DND-41 (cell line): Measurements from ENCODE around the gene C22orf31.
"Not testable (repeated sequence)": the region's sequence is repeated elsewhere in the genome, so short reads cannot be mapped to it uniquely, and the experiment has no call there.

Experiments
- ATAC-seq: fragments of 200-7000 bp; cut with Tn5 transposase; 3 replicates; pipeline ENCODE4 v1.9.1; 2021; ENCODE audit warnings: low read depth; ENCODE audit not compliant: insufficient read depth
- DNase-seq: peaks from one replicate; pipeline ENCODE4 v3.0.0-alpha.2; 2020
- H2AFZ ChIP-seq: 2 replicates; pipeline ENCODE4 v1.6.0; 2012; ENCODE audit warnings: low read depth, low read length
- H3K27ac ChIP-seq: 2 replicates; pipeline ENCODE4 v1.5.1; 2012; ENCODE audit warnings: low read length, inconsistent platforms
- H3K27me3 ChIP-seq: fragments of 200-600 bp; sonication (generic); 2 replicates; pipeline ENCODE4 v1.6.0; 2012; ENCODE audit warnings: low read length, mild to moderate bottlenecking, inconsistent platforms; ENCODE audit not compliant: insufficient read depth, poor library complexity
- H3K36me3 ChIP-seq: 2 replicates; pipeline ENCODE4 v1.5.1; 2012; ENCODE audit warnings: low read length, inconsistent platforms; ENCODE audit not compliant: insufficient read depth
- H3K4me1 ChIP-seq: 2 replicates; pipeline ENCODE4 v1.5.1; 2012; ENCODE audit warnings: mild to moderate bottlenecking, low read length; ENCODE audit not compliant: insufficient read depth
- H3K4me2 ChIP-seq: 2 replicates; pipeline ENCODE4 v1.6.0; 2012; ENCODE audit warnings: mild to moderate bottlenecking, moderate library complexity, low read length, inconsistent platforms; ENCODE audit not compliant: insufficient read depth
- H3K4me3 ChIP-seq, 2 experiments: fragments of 200-600 bp in 1 of 2; shearing (Covaris generic) in 1 of 2; 2 replicates each; pipeline ENCODE4 v1.5.1; 2012 to 2016; ENCODE audit warnings: inconsistent platforms in 2 of 2, low read length in 2 of 2, mild to moderate bottlenecking in 2 of 2, low read depth in 1 of 2, moderate library complexity in 1 of 2
- H3K79me2 ChIP-seq: 2 replicates; pipeline ENCODE4 v1.6.0; 2012; ENCODE audit warnings: low read length, inconsistent platforms; ENCODE audit not compliant: insufficient read depth
- H3K9ac ChIP-seq: 2 replicates; pipeline ENCODE4 v1.6.0; 2012; ENCODE audit warnings: low read depth, mild to moderate bottlenecking, inconsistent platforms, low read length, moderate library complexity
- H3K9me3 ChIP-seq: 2 replicates; pipeline ENCODE4 v1.5.1; 2012; ENCODE audit warnings: low read length, moderate library complexity, mild to moderate bottlenecking, inconsistent platforms; ENCODE audit not compliant: insufficient read depth, severe bottlenecking
- H4K20me1 ChIP-seq: 2 replicates; pipeline ENCODE4 v1.6.0; 2012; ENCODE audit warnings: low read length; ENCODE audit not compliant: insufficient read depth
- EZH2 ChIP-seq: IDR thresholded peaks from 3 replicates; pipeline ENCODE4 v1.6.1; 2012; ENCODE audit warnings: borderline replicate concordance, low read depth, mild to moderate bottlenecking, moderate library complexity, low read length, inconsistent platforms; ENCODE audit not compliant: severe bottlenecking
- TF ChIP-seq, protein P1 (sequence below): IDR thresholded peaks from 2 replicates; pipeline ENCODE4 v1.5.1; 2012; ENCODE audit warnings: borderline replicate concordance, low read length, moderate library complexity, mild to moderate bottlenecking; ENCODE audit not compliant: poor library complexity, severe bottlenecking; ENCODE audit errors: extremely low read depth

Gene C22orf31

DNA sequence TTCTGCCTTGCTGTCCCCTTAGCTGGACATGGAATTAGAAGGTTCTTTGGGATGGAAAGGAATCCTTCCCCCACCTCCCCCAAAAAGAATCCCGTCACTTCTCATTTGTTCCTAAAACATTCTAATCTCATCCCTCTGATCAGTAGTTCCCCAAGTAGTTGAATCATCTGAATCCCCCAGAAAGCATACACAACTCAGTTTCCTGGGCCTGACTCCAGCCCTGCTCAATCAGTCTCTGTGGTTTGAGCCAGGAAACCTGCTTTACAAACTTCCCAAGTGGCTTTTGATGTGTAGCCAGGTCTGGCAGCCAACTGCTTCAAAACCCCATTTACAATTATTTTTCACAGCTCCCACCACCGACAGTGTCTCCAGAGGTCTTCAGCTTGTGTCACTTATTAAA is 20.2 kb downstream of the C22orf31 start:
- peaks cover 5% of the 10 kb centered on the region for H3K4me1 ChIP-seq
- H3K9ac ChIP-seq = no peak overlapping the region
- DNase-seq (no peak), ATAC-seq (no peak)
- H2AFZ ChIP-seq = no peak overlapping the region
- H4K20me1 ChIP-seq = peaks cover 22% of the 10 kb centered on the region; the same call in 1 of the 2 replicates
- no peaks in the 10 kb centered on the region for H3K9me3 ChIP-seq
- H3K27ac ChIP-seq = no peak overlapping the region
- no peaks in the 10 kb centered on the region for H3K36me3 ChIP-seq
- H3K4me2 ChIP-seq = no peak overlapping the region
- H3K4me3 ChIP-seq = no peak overlapping the region
- no peaks in the 10 kb centered on the region for H3K79me2 ChIP-seq
- no peak for TF ChIP-seq EZH2
- TF ChIP-seq, protein P1, sequence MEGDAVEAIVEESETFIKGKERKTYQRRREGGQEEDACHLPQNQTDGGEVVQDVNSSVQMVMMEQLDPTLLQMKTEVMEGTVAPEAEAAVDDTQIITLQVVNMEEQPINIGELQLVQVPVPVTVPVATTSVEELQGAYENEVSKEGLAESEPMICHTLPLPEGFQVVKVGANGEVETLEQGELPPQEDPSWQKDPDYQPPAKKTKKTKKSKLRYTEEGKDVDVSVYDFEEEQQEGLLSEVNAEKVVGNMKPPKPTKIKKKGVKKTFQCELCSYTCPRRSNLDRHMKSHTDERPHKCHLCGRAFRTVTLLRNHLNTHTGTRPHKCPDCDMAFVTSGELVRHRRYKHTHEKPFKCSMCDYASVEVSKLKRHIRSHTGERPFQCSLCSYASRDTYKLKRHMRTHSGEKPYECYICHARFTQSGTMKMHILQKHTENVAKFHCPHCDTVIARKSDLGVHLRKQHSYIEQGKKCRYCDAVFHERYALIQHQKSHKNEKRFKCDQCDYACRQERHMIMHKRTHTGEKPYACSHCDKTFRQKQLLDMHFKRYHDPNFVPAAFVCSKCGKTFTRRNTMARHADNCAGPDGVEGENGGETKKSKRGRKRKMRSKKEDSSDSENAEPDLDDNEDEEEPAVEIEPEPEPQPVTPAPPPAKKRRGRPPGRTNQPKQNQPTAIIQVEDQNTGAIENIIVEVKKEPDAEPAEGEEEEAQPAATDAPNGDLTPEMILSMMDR = no peak
- H3K27me3 ChIP-seq = no peaks in the 10 kb centered on the region

DNA sequence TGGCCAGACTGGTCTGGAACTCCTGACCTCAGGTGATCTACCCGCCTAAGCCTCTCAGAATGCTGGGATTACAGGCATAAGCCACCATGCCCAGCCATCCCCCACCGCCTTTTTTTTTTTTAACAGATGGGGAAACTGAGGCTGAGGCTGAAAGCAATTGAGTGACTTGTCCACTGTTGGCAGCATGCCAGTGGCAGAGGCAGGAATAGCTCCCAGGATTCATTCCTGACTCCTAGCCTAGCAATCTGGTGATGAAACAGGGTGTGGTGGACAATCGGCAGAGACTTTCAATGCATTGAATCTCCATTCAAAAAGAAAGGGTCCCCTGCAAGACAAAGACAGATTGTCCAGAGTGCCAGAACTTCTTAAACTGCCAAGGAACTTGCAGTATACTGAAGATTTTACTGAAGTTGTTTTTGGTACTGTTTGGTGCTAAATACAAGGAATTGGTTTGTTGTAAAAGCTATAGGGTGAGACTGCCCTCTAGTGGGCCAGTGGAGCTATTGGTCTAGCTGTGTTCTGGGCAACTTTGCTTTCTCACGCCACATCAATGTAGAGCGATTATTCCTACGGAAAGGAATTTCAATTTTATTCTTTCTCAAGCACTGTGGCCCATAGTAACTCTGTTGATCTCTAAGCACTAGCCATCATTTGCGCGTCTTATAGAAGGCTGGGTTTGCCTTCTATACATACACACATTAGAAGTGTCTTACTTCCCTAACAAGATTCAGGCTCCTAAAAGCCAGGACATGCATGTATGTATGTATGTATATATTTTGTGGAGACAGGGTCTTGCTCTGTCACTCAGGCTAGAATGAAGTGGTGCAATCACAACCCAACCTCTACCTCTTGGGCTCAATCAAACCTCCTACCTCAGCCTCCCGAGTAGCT is 21.0 kb downstream of the C22orf31 start:
- Histone ChIP-seq H3K79me2 (no peaks in the 10 kb centered on the region), H4K20me1 (peaks cover 22% of the 10 kb centered on the region; the same call in 1 of the 2 replicates), H3K27ac (no peak overlapping the region), H3K27me3 (no peaks in the 10 kb centered on the region), H3K36me3 (no peaks in the 10 kb centered on the region), H3K4me1 (peaks cover 5% of the 10 kb centered on the region), H3K4me3 (no peak overlapping the region), H3K9me3 (no peaks in the 10 kb centered on the region), H3K9ac (no peak overlapping the region), H3K4me2 (no peak overlapping the region), H2AFZ (no peak overlapping the region)
- TF ChIP-seq EZH2 = no peak
- TF ChIP-seq, protein P1 = peak; percentile 97
- ATAC-seq = peak; percentile 88
- peak; percentile 70 for DNase-seq

DNA sequence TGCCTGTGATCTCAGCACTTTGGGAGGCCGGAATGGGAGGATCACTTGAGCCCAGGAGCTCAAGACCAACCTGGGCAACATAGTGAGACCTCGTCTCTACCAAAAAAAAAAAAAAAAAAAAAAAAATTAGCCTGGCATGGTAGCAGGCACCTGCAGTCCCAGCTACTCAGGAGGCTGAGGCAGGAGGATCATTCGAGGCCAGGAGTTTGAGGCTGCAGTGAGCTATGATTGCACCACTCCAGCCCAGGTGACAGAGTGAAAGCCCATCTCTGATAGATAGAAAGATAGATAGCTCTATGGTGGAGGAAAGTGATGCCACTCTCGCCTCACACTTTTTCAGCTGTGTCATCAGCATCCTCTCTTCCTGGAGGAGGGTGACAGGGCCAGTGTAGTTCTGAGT is 21.9 kb downstream of the C22orf31 start:
- not testable (repeated sequence) for H3K36me3 ChIP-seq, H3K27me3 ChIP-seq, H2AFZ ChIP-seq, H3K4me2 ChIP-seq, H3K27ac ChIP-seq, DNase-seq, H3K4me3 ChIP-seq, H3K9me3 ChIP-seq, H3K79me2 ChIP-seq, H3K4me1 ChIP-seq, H3K9ac ChIP-seq, ATAC-seq
- H4K20me1 ChIP-seq = peaks cover 22% of the 10 kb centered on the region; the same call in 1 of the 2 replicates

DNA sequence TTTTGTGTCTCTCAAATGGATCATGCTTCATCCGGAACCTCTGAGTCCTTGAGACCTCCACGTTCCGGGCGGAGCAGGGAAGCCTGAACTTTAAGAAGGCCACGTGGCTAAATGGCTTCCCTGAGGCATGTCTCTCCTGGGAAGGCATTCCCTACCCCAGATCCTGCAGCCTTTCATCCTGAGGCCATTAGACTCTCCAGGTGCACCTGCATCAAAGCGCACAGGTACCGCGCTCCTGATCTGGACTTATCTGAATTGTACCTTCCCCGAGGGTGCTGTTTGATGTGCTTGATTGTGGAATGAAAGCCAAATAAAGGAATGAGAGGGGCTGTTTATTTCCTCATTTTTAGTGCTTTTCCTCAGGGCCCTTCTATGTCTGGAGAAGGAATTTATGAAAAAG is 22.5 kb downstream of the C22orf31 start:
- Histone ChIP-seq H4K20me1 (peaks cover 22% of the 10 kb centered on the region; the same call in 1 of the 2 replicates), H3K79me2 (no peaks in the 10 kb centered on the region), H3K4me1 (peaks cover 5% of the 10 kb centered on the region), H3K4me3 (no peak overlapping the region), H3K36me3 (no peaks in the 10 kb centered on the region), H3K9me3 (no peaks in the 10 kb centered on the region), H3K9ac (no peak overlapping the region), H3K4me2 (no peak overlapping the region), H3K27ac (no peak overlapping the region), H2AFZ (no peak overlapping the region), H3K27me3 (no peaks in the 10 kb centered on the region)
- no peak for DNase-seq
- no peak for ATAC-seq
- no peak for TF ChIP-seq EZH2
- TF ChIP-seq, protein P1 = no peak
